NCI-H526 treated with DMSO at 0.1 percent for 48 hours (cell line): Measurements from ENCODE around the gene TRMT10B.

Source experiments
- DNase-seq: peaks from one replicate; lab custom pipeline; 2025; lab: John Stamatoyannopoulos, UW

The TRMT10B gene, protein sequence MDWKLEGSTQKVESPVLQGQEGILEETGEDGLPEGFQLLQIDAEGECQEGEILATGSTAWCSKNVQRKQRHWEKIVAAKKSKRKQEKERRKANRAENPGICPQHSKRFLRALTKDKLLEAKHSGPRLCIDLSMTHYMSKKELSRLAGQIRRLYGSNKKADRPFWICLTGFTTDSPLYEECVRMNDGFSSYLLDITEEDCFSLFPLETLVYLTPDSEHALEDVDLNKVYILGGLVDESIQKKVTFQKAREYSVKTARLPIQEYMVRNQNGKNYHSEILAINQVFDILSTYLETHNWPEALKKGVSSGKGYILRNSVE

DNA sequence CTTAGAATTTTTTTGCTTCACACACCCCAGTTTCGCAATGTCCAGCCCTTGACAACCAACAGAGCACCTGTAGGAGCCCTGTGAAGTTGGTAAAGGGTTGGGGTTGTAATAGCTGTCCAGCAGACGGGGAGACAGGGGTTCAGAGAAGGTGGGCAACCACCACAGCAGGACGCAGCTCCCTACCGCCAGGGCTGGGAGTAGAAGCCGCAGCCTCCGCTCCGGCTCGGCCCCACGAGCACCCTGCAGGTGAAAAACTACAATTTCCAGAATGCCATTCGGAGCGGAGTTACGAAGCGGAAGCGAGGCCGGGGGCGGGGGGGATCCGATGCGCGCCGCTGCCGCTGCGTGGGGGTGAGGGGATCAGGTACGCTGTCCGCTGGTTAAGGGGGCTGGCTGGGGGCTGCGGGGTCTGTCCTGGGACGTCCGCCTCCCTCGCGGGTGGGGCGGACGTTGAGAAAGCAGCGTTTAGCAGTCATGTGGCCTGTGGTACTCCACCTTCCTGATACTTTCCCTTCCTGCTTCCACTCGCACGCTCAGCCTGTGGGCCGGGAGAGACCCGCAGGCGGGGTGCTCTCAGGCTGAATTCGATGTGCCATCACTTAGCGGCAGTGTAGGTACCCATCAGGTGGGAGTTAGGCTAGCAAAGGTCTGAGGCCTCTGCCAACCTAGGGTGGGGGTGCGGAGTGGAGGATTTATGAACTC lies at the start of gene TRMT10B:
Gene TRMT10B (plus strand): TSS at position 317 of the 702 bp plus-strand sequence. CDS start 8,127 bp downstream, outside the sequence.
- DNase-seq: peak; percentile 64

DNA sequence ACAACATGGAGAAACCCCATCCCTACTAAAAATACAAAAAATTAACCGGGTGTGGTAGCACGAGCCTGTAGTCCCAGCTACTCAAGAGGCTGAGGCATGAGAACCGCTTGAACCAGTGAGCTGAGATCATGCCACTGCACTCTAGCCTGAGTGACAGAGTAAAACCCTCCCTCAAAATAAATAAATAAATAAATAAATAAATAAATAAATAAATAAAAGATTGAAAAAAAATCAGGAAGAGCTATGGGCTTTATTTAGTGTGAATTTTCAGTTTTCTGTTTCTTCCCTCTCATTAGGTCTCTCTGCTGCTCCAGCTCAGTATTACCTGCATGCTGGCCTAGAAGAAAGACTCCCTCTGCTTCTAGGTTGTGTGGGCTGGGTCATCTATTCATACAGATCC lies 47.8 kb upstream of the TRMT10B start:
- no peak for DNase-seq

DNA sequence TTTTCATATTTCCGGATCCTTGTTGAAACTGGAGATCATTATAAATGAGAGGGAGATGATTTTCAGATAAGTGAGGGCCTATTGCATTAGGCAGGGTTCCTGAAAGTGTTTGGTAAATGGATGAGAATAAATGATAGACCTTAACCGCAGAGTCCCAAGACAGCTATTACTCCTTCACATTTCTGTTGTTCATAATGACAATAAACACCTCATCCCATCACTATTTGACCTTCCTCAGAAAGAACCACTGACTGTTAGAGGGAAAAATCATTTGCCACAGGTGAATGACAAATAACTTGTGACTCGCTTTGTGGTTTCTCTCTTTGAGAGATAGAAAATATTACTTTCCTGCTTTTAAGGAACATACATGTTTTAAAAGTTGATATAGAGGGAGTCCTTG lies 47.3 kb upstream of the TRMT10B start:
- DNase-seq: no peak

DNA sequence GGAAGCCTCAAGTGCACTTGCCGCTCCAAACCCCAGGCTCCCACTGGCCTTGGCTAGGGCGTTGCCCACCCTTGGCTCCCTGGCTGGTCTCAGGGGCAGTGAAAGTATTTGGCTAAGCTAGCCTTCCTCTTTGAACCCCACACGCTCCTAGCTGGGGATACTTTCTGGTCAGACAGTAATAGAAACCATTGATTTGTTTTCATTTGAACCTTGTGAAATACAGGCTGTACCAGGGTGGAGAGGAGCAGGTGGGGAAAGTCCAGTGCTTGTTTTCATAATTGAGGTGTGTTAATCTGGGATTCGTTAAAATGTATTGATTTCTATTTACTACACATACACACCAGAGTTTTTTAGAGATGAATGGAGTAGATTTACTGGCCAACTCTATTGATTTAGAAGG lies 45.9 kb upstream of the TRMT10B start:
- no peak for DNase-seq

DNA sequence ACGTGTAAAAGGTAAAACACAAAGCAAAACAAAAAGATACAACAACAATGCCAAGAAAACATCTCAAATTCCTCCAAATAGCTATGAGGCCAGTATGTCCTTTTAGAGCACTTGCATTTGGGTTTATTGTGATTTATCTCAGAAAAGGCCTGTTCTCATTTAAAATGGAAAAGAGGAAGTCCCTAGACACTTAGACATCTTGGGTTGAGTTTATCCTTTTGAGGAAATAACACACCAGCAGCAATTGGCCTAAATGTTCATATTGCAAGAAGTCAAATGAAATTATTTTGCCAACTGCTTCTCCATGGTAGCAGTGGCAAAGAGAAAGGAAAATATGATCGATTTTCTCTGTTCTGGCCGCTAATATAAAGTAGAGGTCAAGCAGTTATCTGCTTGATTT lies 43.6 kb upstream of the TRMT10B start:
- DNase-seq: no peak

DNA sequence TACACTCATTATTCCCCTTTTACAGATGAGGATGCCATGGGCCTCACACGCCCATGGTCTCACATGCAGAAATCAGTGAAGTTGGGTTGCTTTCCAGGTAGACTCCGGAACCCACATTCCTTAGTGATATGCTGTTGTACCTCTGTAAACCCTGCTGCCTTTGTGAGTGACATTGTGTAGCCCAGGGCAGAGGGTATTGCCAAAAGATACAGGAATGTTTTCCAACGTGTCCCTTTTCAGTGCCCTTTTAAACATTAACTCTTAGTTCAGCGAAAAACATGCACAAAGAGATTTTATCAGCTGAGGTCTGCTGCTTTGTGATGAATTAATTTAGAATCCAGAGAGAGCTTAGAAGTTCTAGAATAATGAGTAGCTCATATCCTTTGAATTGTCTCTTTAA lies 38.3 kb upstream of the TRMT10B start:
- no peak for DNase-seq

DNA sequence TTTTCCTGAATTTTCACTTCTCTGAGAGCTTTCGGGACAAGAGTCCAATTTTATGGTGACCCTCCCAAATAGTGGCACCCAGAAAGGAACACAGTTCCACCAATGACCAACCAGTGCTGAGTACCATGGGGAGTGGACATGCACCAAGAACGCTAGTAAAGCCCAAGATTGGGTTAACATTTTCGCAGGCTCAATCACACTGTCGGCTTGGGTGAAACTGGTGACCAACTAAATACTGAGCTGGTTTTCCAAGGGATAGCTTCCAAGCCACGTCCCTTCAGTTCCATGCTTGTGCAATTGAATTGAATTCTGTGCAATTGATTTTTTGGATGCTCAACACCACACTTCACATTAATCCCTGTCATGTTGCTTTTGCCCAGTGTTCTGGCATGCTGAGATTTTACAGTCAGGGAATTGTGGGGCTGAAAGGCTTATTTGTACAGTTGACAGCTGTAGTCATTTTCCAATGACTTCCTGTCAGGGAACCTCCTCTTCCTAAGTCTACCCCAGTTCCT lies 37.6 kb upstream of the TRMT10B start:
- DNase-seq: no peak

DNA sequence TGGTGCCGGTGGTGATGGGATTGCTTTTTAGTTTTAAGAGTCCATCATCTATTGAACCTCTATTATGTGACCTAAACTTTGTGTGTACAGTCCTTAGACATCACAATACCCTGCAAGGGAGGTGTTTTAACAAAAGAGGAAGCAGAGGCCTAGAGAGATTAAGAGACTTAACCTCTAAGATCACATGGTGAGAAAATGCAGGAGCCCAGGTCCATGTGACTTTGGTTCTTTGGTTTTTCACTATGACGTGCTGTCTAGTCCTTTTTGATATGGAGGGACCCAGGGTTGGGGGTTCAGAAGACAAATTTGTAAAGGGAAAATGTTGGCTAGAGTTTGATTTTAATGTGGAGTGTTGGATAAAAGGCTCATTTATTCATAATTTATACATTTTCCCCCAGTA lies 34.1 kb upstream of the TRMT10B start:
- no peak for DNase-seq

DNA sequence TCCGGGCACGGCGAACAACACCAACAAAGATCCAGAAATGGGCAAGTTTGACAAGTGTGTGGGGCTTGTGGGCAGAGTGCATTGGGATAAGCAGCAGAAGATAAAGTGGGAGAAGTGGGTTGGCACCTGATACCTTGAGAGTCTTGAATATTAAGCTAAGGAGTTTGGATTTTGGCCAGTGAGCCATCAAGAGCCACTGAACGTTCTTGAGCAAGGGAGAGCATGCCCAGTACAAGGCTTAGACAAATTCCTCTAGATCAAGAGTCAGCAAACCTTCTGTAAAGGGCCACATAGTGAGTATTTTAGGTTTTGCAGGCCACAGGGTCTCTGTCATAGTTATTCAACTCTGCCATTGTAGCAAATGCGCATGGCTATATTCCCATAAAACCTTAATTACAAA lies 26.6 kb upstream of the TRMT10B start:
- DNase-seq: no peak

DNA sequence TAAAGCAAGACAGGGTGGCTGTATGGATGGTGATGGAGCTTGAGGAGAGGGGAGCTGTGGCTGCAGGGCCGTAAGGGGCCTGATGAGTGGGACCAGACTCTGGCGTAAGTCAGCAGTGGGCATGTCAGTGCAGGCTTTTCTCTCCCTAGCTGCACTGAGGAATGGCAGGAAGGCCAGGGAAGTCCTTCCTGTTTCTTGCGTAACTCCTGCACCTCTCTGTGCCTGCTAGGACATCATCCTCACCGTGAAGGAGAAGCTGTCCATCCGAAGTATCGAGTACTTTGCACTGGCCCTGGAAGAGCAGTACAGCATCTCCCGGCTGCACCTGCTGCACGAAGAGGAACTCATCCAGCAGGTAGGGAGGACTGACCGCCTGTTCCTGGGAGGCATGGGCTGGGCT lies 24.1 kb upstream of the TRMT10B start:
- no peak for DNase-seq

DNA sequence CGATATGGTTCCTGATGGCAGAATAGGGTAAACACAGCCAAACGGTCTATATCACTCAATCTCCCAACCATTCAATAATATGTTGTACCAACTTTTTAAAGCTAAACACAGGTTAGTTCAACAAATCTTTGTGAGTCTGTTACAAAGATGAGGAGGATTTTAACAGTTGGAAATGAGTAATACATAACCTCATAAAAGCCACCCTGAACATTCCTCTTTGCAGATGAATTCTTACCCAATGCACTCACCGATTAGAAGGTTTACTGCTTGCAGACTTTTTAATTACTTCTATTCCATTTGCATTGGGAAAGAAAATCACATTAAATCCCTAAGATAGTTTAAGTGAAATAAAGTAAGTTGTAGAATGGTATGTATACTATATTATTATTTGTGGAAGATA lies 23.3 kb upstream of the TRMT10B start:
- DNase-seq: no peak

DNA sequence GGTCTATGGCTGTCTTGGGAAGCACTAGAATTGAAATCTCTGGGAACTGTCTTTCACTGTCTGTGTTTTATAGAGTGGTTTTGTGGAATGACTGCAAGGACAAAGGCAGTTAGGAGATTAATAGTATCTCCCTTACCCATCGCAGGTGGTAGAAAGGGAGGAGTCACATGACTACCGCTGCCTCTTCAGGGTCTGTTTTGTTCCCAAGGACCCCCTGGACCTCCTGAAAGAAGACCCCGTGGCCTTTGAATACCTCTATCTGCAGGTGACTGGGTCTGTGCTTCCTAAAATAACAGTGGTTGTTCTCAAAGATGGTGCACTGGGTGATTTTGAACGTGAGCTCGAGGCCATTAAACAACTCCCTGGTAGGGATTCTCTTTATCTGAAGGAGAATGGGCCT lies 22.8 kb upstream of the TRMT10B start:
- no peak for DNase-seq

DNA sequence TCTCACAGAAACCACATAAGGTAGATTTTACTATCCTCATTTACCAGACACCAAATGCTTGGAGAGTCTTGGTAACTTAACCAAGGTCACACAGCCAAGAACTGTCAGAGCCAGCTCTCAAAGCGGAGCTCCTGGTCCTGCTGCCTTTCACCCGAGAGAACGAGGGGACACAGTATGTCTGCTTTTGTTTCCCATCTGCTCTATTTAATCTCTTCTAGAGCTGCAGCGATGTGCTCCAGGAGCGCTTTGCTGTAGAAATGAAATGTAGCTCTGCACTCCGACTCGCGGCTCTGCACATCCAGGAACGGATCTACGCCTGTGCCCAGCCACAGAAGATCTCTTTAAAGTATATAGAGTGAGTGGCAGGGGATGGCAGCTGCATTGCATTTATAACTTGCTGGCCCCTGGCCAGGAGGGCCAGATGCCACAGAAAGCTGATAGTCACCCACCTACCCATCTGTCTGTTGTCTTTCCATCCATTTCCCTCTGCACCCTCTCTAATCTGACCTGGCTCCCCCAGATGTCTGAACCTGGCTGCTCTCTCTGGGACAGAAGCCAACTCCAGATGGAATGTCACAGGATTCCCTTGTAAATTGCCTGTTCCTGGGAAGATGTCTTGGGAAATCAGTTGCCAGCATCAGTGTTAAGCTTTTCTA lies 21.4 kb upstream of the TRMT10B start:
- no peak for DNase-seq

DNA sequence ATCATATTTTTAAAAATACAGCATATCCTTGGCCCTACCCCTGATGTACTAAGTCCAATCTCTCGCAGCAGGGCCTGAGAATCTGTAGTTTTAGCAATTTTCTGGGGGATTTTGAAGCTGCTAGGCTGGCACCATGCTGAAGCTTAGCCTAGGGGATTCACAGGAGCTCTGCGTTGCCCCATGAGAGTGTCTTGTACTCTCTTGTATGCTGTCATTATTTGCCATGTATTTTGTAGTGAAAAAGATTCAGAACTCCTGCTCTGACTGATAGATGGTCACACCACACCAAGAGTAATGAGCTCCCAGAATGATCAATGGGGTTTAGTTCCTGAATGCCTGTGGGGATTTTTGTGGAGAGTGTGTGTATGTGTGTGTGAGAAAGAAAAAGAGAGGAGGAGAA lies 20.7 kb upstream of the TRMT10B start:
- DNase-seq: no peak

DNA sequence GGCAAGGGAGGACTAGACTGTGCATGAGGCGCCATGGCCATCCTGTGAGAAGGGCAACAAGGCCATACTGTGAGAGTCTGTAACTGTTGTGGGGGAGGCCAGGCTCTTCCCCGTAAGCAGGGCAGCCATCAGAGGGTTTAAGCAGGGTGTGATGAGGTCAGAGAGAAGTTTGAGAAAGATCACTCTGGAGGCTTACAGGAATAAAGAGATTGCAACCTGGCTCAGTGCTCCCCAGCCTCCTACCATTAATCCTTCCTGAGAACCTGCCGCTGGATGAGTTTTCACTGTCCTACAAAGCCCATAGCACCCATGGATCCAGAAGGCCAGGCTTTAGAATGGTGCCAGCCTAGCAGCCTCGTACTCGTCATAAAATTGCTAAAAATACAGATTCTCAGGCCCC lies 14.4 kb upstream of the TRMT10B start:
- no peak for DNase-seq

DNA sequence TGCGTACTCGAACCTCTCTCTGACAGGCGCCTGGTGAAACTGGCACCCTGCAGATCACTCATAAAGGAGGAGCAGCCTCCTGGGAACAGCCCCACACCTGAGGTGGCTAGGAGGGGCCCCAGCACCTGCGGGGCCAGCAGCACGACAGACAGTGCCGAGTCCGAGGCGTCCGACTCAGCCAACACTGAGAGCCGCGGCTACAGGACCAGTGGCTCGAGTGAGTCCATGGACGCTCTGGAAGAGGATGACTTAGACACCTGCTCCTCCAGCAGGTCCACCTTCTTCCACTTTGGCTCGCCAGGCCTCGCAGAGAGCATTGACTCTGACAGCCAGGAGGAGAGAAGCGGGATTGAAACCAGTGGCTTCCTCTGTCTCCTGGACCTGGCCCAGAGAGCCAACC lies 13.5 kb upstream of the TRMT10B start:
- DNase-seq: no peak

DNA sequence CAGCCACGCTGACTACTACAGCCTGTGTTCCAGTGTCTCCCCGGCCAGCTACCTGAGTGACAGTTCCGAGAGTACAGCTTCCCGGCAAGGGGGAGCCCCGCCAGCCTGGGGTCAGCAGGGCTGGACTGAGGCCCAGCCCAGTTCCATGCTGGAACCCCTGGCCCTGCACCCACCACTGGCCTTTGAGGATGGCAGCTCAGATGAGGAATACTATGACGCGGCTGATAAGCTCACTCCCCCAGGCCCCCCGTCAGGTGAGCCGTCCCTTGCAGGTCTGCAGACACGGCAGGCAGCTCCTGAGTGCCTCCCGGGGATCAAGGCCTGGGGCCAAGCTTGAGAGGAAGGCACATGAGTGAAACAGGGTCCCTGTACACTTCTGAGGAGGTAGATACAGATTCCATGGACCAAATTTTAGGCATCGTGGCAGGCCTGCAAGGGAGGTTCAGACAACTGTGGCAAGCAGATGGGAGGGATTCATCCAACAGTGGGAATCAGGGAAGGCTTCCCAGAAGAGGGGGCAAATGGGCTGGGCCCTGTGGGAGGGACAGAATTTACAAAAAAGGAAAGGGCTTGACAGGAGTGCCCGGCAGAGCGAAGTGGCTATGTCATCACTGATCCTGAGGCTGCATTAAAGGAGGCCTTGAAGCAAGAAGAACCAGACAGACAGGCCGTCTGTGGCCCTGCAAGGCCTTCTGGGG lies 12.8 kb upstream of the TRMT10B start:
- no peak for DNase-seq

DNA sequence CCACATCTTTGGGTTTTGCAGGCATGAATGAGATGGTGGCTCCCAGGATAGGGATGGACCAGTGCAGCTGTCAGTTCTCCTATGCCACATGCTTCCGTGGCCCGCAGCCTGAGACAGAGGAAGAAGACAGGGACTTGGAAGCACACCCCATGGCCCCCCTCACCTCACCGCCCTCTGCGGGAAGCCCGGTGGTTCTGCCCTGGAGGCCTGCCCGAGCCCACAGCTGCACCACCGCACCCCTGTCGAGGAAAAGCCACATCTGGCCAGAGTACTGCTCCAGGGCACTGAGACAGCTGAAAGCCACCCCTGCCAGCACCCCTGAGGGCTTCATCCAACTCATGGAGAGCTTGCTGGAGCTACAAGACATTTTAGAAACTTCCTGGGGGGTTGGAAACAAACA lies 7.6 kb upstream of the TRMT10B start:
- no peak for DNase-seq

DNA sequence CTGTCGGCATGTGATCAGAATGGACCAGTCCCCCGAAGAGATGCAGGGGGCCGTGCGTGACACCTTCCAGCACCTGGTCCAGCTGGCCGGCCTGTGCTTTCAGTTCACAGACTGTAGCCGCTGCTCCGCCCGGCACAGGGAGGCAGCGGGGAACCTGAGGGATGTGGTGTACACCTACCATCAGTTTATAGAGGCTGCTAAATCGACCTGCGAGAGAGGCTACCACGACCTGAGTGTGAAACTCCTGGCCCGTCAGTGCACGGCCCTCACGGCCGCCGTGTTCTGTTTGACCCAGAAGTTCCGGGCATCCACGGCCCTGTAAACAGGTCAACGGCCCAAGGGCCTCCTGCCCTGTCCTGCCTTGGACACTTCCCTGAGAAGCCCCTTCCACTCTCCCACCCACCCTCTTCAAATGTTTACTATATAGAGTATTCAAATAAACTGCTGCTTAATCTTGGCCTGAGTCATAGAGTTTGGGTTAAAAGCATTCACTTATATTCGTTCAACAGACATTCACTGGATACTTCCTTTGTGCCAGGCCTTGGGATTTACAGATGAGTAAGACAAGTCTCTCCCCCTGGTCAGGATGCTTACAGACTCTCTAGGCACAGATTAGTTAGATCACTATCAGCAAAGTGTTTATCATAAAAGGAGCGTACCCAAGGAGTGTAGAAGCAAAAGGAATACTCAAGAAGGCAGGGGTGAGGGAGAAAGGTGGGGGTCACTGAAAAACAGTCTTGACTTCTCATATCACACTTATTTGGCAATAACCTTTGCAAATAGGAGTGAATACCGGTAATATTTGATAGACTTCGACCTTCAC lies 6.9 kb upstream of the TRMT10B start:
- DNase-seq: peak; percentile 24

DNA sequence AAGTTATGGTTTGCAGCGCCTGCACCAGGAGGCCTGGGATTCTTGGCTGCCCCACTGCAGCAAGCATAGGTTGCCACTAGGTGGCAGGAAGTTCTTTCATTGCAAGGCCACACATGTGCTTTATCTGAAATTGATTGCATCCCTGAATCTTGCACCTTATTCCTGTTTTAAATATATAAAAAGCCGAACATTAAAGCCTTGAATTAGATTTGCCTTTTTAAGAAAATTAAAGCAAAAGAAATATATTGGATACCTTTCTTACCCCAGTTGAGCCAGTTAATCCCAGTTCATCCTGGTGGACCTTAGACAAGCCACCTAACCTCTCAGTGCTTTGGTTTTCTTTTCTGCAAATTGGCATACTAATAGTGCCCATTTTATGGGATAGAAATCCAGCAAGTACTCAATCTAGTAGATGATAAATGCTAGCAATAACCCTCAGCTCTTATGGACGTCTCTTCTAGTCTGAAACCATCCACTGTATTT lies 6.3 kb upstream of the TRMT10B start:
- peak; percentile 43 for DNase-seq

DNA sequence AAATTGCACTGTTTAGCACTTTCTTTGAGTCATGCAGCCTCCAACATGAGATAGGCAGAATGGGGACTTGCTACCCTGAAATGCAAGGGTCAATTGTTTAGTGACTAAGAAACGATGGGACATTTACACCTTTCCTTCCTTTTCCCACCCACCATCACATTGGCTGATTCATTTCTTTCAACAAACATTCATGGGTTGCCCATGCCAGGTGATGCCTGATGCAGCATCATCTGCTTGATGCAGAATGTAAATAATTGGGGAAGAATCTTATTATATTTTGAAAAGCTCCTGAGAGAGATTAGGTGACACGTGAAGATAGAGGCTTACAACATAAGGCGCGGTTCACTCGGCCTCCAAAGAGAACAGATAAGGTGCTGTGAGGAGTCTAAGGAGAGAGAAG lies 4.5 kb upstream of the TRMT10B start:
- DNase-seq: no peak
